SU-DHL-6 (cell line): ENCODE data around the gene ARL4A.

ENCODE experiments used
- H2AFZ ChIP-seq: fragments of 200-600 bp; sonication (generic); 2 replicates; pipeline ENCODE4 v1.6.1; 2014; ENCODE audit warnings: low read depth, mild to moderate bottlenecking, moderate library complexity, mixed read lengths, antibody characterized with exemption, low read length; ENCODE audit not compliant: severe bottlenecking
- H3F3A ChIP-seq: fragments of 200-600 bp; shearing (Covaris generic); 2 replicates; pipeline ENCODE4 v1.6.0; 2016; ENCODE audit warnings: antibody characterized with exemption, mild to moderate bottlenecking; ENCODE audit not compliant: insufficient read depth
- H3K27ac ChIP-seq: fragments of 200-600 bp; sonication (generic); 2 replicates; pipeline ENCODE4 v1.5.1; 2016; ENCODE audit warnings: low read depth, mild to moderate bottlenecking, low read length, moderate library complexity, mixed read lengths
- H3K27me3 ChIP-seq: fragments of 200-600 bp; sonication (generic), shearing (Covaris generic); 2 replicates; pipeline ENCODE4 v1.6.0; 2014; ENCODE audit warnings: mild to moderate bottlenecking, low read length
- H3K36me3 ChIP-seq: fragments of 200-600 bp; sonication (generic); 2 replicates; pipeline ENCODE4 v1.6.1; 2014; ENCODE audit warnings: mild to moderate bottlenecking, low read length, mixed read lengths
- H3K4me2 ChIP-seq: fragments of 300-600, 200-600 bp; shearing (Covaris generic), sonication (generic); 2 replicates; pipeline ENCODE4 v1.6.0; 2014; ENCODE audit warnings: low read length, low read depth, mild to moderate bottlenecking; ENCODE audit not compliant: poor library complexity, severe bottlenecking
- H3K4me3 ChIP-seq: fragments of 200-600 bp; sonication (generic); 2 replicates; pipeline ENCODE4 v1.5.1; 2014; ENCODE audit warnings: antibody characterized with exemption, low read length, mild to moderate bottlenecking, mixed read lengths; ENCODE audit not compliant: insufficient read depth, poor library complexity, severe bottlenecking
- H3K79me2 ChIP-seq: fragments of 200-600 bp; sonication (generic); 2 replicates; pipeline ENCODE4 v1.6.1; 2014; ENCODE audit warnings: mild to moderate bottlenecking, low read length, moderate library complexity; ENCODE audit not compliant: insufficient read depth
- H3K9ac ChIP-seq: fragments of 200-600 bp; sonication (generic); 2 replicates; pipeline ENCODE4 v1.7.0; 2014; ENCODE audit warnings: mild to moderate bottlenecking, low read length
- H3K9me2 ChIP-seq: fragments of 200-600 bp; sonication (generic); replicated peaks from 2 replicates; pipeline ENCODE4 v1.6.1; 2014; ENCODE audit warnings: low read length; ENCODE audit not compliant: insufficient read depth
- H3K9me3 ChIP-seq: fragments of 200-600 bp; sonication (generic); 2 replicates; pipeline ENCODE4 v1.6.1; 2014; ENCODE audit warnings: low read length, mixed read lengths; ENCODE audit not compliant: insufficient read depth
- H4K20me1 ChIP-seq: fragments of 200-600 bp; sonication (generic); 2 replicates; pipeline ENCODE4 v1.6.1; 2014; ENCODE audit warnings: low read depth, mild to moderate bottlenecking, antibody characterized with exemption, low read length, moderate library complexity, mixed read lengths
- CTCF ChIP-seq: fragments of 200-600 bp; sonication (generic); IDR thresholded peaks from one replicate; pipeline ENCODE4 v1.5.1; 2017; ENCODE audit warnings: antibody characterized with exemption, mild to moderate bottlenecking, low read length, moderate library complexity; ENCODE audit not compliant: insufficient read depth, poor library complexity, severe bottlenecking
- EZH2phosphoT487 ChIP-seq: fragments of 200-600 bp; sonication (generic), shearing (Covaris generic); conservative IDR thresholded peaks from 2 replicates; pipeline ENCODE4 v1.6.1; 2018; ENCODE audit warnings: mild to moderate bottlenecking, antibody characterized with exemption, low read length, moderate library complexity, mixed read lengths

ARL4A gene

GRCh38 chr7:12712236-12712635 lies 24.8 kb downstream of the ARL4A start:
- Histone ChIP-seq H3K4me2 (no peak overlapping the region), H3K9ac (no peak overlapping the region), H3K36me3 (no peaks in the 10 kb centered on the region), H3F3A (no peaks in the 10 kb centered on the region), H4K20me1 (no peaks in the 10 kb centered on the region), H3K9me3 (no peaks in the 10 kb centered on the region), H3K79me2 (no peaks in the 10 kb centered on the region), H3K9me2 (no peaks in the 10 kb centered on the region), H3K27ac (no peak overlapping the region), H3K4me3 (no peak overlapping the region), H2AFZ (no peak overlapping the region), H3K27me3 (no peaks in the 10 kb centered on the region)
- no peak for TF ChIP-seq EZH2phosphoT487
- no peak for TF ChIP-seq CTCF

- H4K20me1 ChIP-seq = no peaks in the 10 kb centered on the region
- TF ChIP-seq EZH2phosphoT487 = no peak
- TF ChIP-seq CTCF = no peak
- H3K79me2 ChIP-seq = no peaks in the 10 kb centered on the region
- H3K9me3 ChIP-seq = no peaks in the 10 kb centered on the region
- H3F3A ChIP-seq = no peaks in the 10 kb centered on the region
- no peak overlapping the region for H3K4me2 ChIP-seq
- no peak overlapping the region for H3K4me3 ChIP-seq
- H2AFZ ChIP-seq = no peak overlapping the region
- no peaks in the 10 kb centered on the region for H3K9me2 ChIP-seq
- no peak overlapping the region for H3K9ac ChIP-seq
- no peaks in the 10 kb centered on the region for H3K36me3 ChIP-seq
- H3K27ac ChIP-seq = no peak overlapping the region
- no peaks in the 10 kb centered on the region for H3K27me3 ChIP-seq
Observed at GRCh38 chr7:12713625-12714378, 26.4 kb downstream of the ARL4A start.

- Histone ChIP-seq H3K36me3 (no peaks in the 10 kb centered on the region), H3K27me3 (no peaks in the 10 kb centered on the region)
Observed at GRCh38 chr7:12714379-12714737, 26.9 kb downstream of the ARL4A start.

More at GRCh38 chr7:12714379-12714737, 26.9 kb downstream of the ARL4A start:
- no peaks in the 10 kb centered on the region for H3K9me2 ChIP-seq
- no peaks in the 10 kb centered on the region for H4K20me1 ChIP-seq
- no peak overlapping the region for H3K27ac ChIP-seq
- TF ChIP-seq EZH2phosphoT487 (no peak), CTCF (no peak)
- H3K4me2 ChIP-seq = no peak overlapping the region
- no peaks in the 10 kb centered on the region for H3F3A ChIP-seq
- H3K9ac ChIP-seq = no peak overlapping the region
- no peaks in the 10 kb centered on the region for H3K9me3 ChIP-seq
- no peaks in the 10 kb centered on the region for H3K79me2 ChIP-seq
- no peak overlapping the region for H3K4me3 ChIP-seq
- no peak overlapping the region for H2AFZ ChIP-seq
